Prostate gland (tissue), 2 donors: ENCODE data around the gene TANC1. TPM values are rescaled to one million over a fixed set of nuclear protein-coding genes. Genes with fewer than 3 reads are reported as not detected.

Source experiments
- DNase-seq: peaks from one replicate; pipeline ENCODE4 v3.0.0-alpha.2; 2019; ENCODE audit warnings: low spot score
- H3K27ac ChIP-seq, 2 donors: fragments of 200-600 bp; sonication (generic); 2 replicates each; pipeline ENCODE4 v1.5.1; 2017 to 2019
- H3K27me3 ChIP-seq: fragments of 200-600 bp; sonication (generic); replicated peaks from 2 replicates; pipeline ENCODE4 v1.5.1; 2019; ENCODE audit not compliant: insufficient read depth
- H3K36me3 ChIP-seq, 2 donors: fragments of 200-600 bp; sonication (generic); 1 replicate in 1 of 2; 2 replicates in 1 of 2; pipeline versions ENCODE4 v1.5.1 to v1.8.1; 2017 to 2019
- H3K4me1 ChIP-seq: fragments of 200-600 bp; sonication (generic); replicated peaks from 2 replicates; pipeline ENCODE4 v1.5.1; 2019
- H3K4me3 ChIP-seq, 2 donors: fragments of 200-600 bp; sonication (generic); 2 replicates each; pipeline ENCODE4 v1.5.1; 2017 to 2019
- H3K9me3 ChIP-seq: fragments of 200-600 bp; sonication (generic); 2 replicates; pipeline ENCODE4 v1.5.1; 2017
- POLR2A ChIP-seq: fragments of 450-650 bp; IDR thresholded peaks from one replicate; pipeline ENCODE4 v1.6.1; 2016; ENCODE audit warnings: antibody characterized with exemption, mild to moderate bottlenecking
- POLR2AphosphoS5 ChIP-seq: sonication (generic); formaldehyde crosslinking; IDR thresholded peaks from one replicate; pipeline ENCODE4 v1.6.1; 2017; ENCODE audit warnings: antibody characterized with exemption
- WGBS: methylation state at CpG from one replicate; pipeline ENCODE4 v1.1.5; 2018; 5-methylcytosine and 5-hydroxymethylcytosine counted together
- intact Hi-C: fragments of 100-400 bp; cut with DNase I; formaldehyde crosslinking; loops from one replicate; pipeline ENCODE4 v1.14.2; 2022
- total RNA-seq, 2 donors: library from RNA; depleted of rRNA; stranded (reverse); fragments of >200 nt; gene quantifications; one replicate each; pipeline ENCODE4 v1.1.0, GENCODE V29; 2016
- TF ChIP-seq, protein P1 (sequence below), 4 experiments: fragments of 200-600 bp in 2 of 4; fragments of 450-650 bp in 2 of 4; sonication (generic) in 2 of 4; IDR thresholded peaks; 1 replicate in 3 of 4; 2 replicates in 1 of 4; pipeline ENCODE4 v1.5.1; 2016 to 2019; ENCODE audit warnings: antibody characterized with exemption in 4 of 4, mild to moderate bottlenecking in 2 of 4, moderate library complexity in 2 of 4

Gene TANC1
- total RNA-seq, 2 donors from 2014 or later: 33.5 to 39.7 TPM

DNA sequence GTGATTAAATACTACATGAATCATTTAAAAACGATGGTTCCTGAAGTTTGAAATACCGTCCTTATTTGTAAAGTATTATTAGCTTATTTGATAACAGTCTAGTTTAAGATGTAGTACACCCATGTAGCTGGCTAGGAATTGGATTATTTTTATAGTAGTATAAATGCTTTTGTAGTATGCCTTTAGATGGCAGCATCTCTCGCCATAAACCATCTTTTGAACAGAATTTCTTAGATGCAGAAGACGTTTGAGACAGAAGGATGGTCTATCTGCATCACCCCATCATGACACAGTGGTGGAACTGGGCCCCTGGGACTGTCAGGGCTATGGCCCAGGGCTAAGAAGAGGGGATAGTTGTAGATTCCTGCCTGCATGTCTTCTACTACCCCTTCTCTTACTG, 165.4 kb downstream of the TANC1 start:
- DNase-seq: no peak
- no peaks in the 10 kb centered on the region for H3K36me3 ChIP-seq
- no peak overlapping the region for H3K27ac ChIP-seq
- TF ChIP-seq POLR2A: no peak
- TF ChIP-seq POLR2AphosphoS5: no peak
- TF ChIP-seq, protein P1, sequence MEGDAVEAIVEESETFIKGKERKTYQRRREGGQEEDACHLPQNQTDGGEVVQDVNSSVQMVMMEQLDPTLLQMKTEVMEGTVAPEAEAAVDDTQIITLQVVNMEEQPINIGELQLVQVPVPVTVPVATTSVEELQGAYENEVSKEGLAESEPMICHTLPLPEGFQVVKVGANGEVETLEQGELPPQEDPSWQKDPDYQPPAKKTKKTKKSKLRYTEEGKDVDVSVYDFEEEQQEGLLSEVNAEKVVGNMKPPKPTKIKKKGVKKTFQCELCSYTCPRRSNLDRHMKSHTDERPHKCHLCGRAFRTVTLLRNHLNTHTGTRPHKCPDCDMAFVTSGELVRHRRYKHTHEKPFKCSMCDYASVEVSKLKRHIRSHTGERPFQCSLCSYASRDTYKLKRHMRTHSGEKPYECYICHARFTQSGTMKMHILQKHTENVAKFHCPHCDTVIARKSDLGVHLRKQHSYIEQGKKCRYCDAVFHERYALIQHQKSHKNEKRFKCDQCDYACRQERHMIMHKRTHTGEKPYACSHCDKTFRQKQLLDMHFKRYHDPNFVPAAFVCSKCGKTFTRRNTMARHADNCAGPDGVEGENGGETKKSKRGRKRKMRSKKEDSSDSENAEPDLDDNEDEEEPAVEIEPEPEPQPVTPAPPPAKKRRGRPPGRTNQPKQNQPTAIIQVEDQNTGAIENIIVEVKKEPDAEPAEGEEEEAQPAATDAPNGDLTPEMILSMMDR (IDR thresholded peaks at IDR 0.05): no peak
- H3K27me3 ChIP-seq: no peaks in the 10 kb centered on the region
- peaks cover 4% of the 10 kb centered on the region for H3K4me1 ChIP-seq
- intact Hi-C loops: loop anchor here (10.0 kb wide), 2 partner anchors 61 to 581 kb away; partner anchors contain the start of gene MARCHF7
- 40% methylated on average over 4 of the region's 4 CpGs for WGBS
- no peak overlapping the region for H3K4me3 ChIP-seq
- no peaks in the 10 kb centered on the region for H3K9me3 ChIP-seq

DNA sequence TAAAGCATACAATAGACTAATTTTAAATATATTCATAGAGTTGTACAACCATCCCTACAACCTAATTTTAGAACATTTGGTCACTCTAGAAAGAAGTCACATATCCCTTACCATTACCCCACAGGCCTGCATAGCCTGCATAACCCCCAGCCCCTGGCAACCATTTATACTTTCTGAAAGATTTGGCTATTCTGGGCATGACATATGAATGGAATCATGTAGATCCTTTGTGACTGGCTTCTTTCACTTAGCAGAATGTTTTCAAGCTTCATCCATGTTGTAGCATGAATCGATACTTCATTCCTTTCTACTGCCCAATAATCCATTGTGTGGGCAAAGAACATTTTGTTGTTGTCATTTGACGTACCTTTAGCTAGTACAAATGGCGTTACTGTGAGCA, 166.5 kb downstream of the TANC1 start:
- no peaks in the 10 kb centered on the region for H3K27me3 ChIP-seq
- no peaks in the 10 kb centered on the region for H3K9me3 ChIP-seq
- WGBS: 87% methylated on average over 3 of the region's 3 CpGs
- no peak for TF ChIP-seq POLR2AphosphoS5
- no peak for TF ChIP-seq POLR2A
- TF ChIP-seq, protein P1 (IDR thresholded peaks at IDR 0.05): no peak
- peaks cover 4% of the 10 kb centered on the region for H3K4me1 ChIP-seq
- no peak overlapping the region for H3K4me3 ChIP-seq
- H3K36me3 ChIP-seq: no peaks in the 10 kb centered on the region
- no peak for DNase-seq
- intact Hi-C loops: loop anchor here (10.0 kb wide), 2 partner anchors 60 to 580 kb away; partner anchors contain the start of gene MARCHF7
- no peak overlapping the region for H3K27ac ChIP-seq

DNA sequence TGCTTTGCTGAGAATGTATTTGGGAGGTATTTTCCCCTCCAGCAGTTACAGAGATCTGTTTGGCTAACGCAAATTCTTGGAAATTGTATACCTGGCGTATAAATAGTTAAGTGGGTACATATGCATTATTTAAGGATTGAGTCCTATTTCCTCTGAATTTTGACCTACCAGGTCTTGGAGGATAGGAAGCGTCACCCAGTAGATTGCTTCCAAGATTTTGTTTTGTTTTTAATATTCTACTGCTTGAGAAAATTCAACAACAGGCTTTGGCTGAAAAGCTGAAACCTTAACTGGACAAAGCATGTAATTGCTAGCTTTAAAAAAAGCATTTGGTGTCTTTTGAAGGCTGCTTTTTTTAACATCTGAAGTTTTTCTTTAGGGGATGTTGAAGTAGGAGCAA, 168.0 kb downstream of the TANC1 start:
- 61% methylated on average over 3 of the region's 3 CpGs for WGBS
- no peak for DNase-seq

DNA sequence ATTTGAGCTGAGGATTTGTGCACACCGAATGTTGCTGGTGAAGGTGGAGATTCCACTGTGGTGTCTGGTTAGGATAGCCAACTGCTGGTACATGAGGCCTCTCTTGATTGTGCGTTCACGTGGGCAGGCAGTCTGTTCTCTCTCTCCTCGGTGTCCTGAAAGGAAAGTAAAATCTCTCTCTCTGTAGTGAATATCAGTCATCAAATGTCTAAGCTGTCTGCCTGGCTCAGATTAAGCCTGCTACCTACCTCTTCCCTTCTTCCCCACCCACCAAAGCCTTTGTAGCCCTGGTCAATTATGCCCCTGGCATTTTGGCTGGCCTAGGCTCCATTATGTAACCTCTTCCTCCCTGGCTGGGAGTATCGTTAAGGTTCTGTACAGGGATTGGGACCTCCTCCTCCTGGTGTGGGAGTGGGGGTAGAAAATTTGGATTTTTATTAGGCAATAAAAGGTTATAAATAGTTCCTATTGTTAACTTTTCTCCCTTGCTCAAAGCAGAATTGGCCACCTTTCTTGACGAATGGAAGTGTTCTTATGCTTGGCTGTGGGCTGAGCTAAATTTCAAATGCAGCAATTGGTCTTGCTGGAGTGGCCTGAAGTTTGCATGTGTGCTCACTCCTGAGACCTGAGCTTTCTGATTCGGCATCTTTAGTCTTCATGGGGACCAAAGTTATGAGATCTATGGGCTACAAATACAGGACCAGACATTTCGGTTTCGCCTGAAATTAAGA, 169.2 kb downstream of the TANC1 start:
- intact Hi-C loops: loop anchor here (10.0 kb wide), 2 partner anchors 57 to 577 kb away; partner anchors contain the start of gene MARCHF7
- no peak for DNase-seq
- Histone ChIP-seq H3K36me3 (no peaks in the 10 kb centered on the region), H3K27ac (peak overlapping the region; percentile 25 to 74), H3K4me3 (no peak overlapping the region), H3K27me3 (no peaks in the 10 kb centered on the region), H3K9me3 (no peaks in the 10 kb centered on the region), H3K4me1 (peaks cover 4% of the 10 kb centered on the region)
- peak; percentile 28 for TF ChIP-seq POLR2AphosphoS5
- TF ChIP-seq POLR2A: no peak
- 36% methylated on average over 9 of the region's 9 CpGs for WGBS

More for the DNA sequence above, 168.0 kb downstream of the TANC1 start:
- Histone ChIP-seq H3K27me3 (no peaks in the 10 kb centered on the region), H3K4me3 (no peak overlapping the region), H3K4me1 (peaks cover 4% of the 10 kb centered on the region), H3K36me3 (no peaks in the 10 kb centered on the region), H3K27ac (no peak overlapping the region), H3K9me3 (no peaks in the 10 kb centered on the region)
- intact Hi-C loops: loop anchor here (10.0 kb wide), 2 partner anchors 58 to 578 kb away; partner anchors contain the start of gene MARCHF7
- TF ChIP-seq POLR2A: no peak
- no peak for TF ChIP-seq POLR2AphosphoS5
- TF ChIP-seq, protein P1 (IDR thresholded peaks at IDR 0.05): no peak

DNA sequence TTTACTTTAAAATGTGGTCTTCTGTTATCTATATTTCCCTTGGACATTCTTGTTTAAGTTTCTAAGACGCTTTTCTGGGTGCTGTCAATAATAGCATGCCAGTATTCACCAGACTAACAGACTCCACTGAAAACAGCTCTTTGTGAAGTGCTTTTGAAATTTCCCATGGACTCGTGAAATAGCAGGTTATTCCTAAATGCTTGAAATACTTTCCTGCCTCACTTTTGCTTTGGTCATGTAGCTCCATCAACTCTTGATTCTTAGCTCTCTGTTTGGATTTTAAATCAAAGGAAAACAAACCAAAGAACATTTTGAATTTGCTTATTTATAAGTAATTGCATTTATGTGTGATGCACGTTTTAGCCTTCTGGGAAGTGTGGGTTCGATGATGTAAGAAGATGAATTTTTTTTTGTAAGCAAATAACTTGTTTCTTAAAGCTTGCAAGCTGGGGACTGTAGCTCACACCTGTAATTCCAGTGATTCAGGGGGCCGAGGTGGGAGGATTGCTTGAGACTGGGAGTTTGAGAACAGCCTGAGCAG, 170.3 kb downstream of the TANC1 start:
- no peak overlapping the region for H3K27ac ChIP-seq
- 70% methylated on average over 5 of the region's 5 CpGs for WGBS
- peaks cover 4% of the 10 kb centered on the region for H3K4me1 ChIP-seq
- no peaks in the 10 kb centered on the region for H3K9me3 ChIP-seq
- DNase-seq: no peak
- H3K36me3 ChIP-seq: no peaks in the 10 kb centered on the region
- intact Hi-C loops: loop anchor here (10.0 kb wide), 2 partner anchors 56 to 576 kb away; partner anchors contain the start of gene MARCHF7
- no peaks in the 10 kb centered on the region for H3K27me3 ChIP-seq
- H3K4me3 ChIP-seq: no peak overlapping the region
- TF ChIP-seq POLR2AphosphoS5 (no peak), POLR2A (no peak)
- TF ChIP-seq, protein P1 (IDR thresholded peaks at IDR 0.05): no peak
